ENCODE data around the gene ATRN.
"Not testable (repeated sequence)": the region's sequence is repeated elsewhere in the genome, so short reads cannot be mapped to it uniquely, and the experiment has no call there.

The ATRN gene

GRCh38 chr20:3470627-3471396 lies at the start of gene ATRN:
TSS of gene ATRN (plus strand) at chr20:3471018. CDS start at chr20:3471108, 90 bp downstream.
- no peak for TF ChIP-seq CTCF (IDR thresholded peaks at IDR 0.05; ENCODE audit: insufficient read depth, low read length, missing control alignments)
- POLR2A ChIA-PET = interaction anchor here (0.6 to 1.4 kb wide), 4 partner anchors 9 to 229 kb away, joined by 3 to 6 read pairs (median 4); no protein-coding TSS in a partner anchor
- peak; percentile 19 for DNase-seq (ENCODE audit: low read depth, low spot score)
- peak within 1 kb of the TSS; percentile 87 for H3K4me3 ChIP-seq (ENCODE audit: low read depth, low read length)
- CTCF ChIA-PET = interaction anchor here (0.9 to 1.9 kb wide), 2 partner anchors 10 to 240 kb away, joined by 3 to 7 read pairs; no protein-coding TSS in a partner anchor

DNA sequence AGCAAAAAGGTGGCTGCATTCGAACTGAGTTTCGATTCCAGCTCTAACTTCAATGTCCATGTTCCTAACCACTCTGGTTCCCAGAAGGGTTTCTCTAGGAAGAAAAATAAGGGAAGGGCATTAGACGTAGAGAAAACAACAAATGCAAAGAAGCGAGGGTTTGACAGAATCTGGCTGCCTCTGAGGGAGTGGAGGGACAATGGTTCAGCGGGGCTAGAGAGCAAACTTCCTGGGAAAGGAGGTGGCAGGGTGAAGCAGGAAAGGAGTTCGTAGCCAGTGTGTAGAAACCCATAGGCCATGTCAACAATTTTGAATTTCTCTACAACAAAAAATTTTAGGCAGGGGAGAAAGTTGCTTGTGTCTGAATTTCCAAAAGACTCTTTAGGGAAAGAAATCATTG lies 48.8 kb upstream of the ATRN start:
- no peak overlapping the region for H3K4me3 ChIP-seq (ENCODE audit: low read depth, low read length)
- no peak for DNase-seq (ENCODE audit: low read depth, low spot score)
- CTCF ChIA-PET = no interaction called here
- POLR2A ChIA-PET = interaction anchor here (0.5 kb wide), 1 partner anchor 17 kb away, joined by 4 read pairs; no protein-coding TSS in a partner anchor
- no peak for TF ChIP-seq CTCF (IDR thresholded peaks at IDR 0.05; ENCODE audit: insufficient read depth, low read length, missing control alignments)

DNA sequence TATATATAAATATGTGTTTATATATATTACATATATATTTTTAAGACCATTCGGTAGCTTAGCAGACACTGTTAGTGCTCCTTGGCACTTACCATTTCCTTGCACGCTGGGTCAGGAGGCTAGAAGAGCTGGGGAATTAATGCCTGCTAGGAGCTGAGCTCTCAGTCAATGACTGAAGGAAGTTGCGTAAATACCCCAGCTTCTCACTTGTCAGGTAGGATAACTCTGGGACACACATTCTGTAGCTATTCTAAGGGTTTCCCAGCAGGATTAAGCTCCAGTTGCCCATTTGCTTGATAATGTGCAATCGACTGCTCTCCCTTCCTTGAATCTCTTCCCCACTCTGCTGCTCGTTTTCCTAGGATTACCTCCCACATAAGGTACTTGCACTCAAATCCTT lies 47.7 kb upstream of the ATRN start:
- no peak overlapping the region for H3K4me3 ChIP-seq (ENCODE audit: low read depth, low read length)
- no peak for TF ChIP-seq CTCF (IDR thresholded peaks at IDR 0.05; ENCODE audit: insufficient read depth, low read length, missing control alignments)
- ChIA-PET POLR2A (no interaction called here), CTCF (no interaction called here)
- no peak for DNase-seq (ENCODE audit: low read depth, low spot score)

GRCh38 chr20:3426766-3427165 lies 44.1 kb upstream of the ATRN start:
- POLR2A ChIA-PET; H3K4me3 ChIP-seq (ENCODE audit: low read depth, low read length); DNase-seq (ENCODE audit: low read depth, low spot score): not testable (repeated sequence)
- CTCF ChIA-PET = interaction anchor here (1.6 to 1.7 kb wide), 2 partner anchors 15 to 136 kb away, joined by 4 read pairs; no protein-coding TSS in a partner anchor

DNA sequence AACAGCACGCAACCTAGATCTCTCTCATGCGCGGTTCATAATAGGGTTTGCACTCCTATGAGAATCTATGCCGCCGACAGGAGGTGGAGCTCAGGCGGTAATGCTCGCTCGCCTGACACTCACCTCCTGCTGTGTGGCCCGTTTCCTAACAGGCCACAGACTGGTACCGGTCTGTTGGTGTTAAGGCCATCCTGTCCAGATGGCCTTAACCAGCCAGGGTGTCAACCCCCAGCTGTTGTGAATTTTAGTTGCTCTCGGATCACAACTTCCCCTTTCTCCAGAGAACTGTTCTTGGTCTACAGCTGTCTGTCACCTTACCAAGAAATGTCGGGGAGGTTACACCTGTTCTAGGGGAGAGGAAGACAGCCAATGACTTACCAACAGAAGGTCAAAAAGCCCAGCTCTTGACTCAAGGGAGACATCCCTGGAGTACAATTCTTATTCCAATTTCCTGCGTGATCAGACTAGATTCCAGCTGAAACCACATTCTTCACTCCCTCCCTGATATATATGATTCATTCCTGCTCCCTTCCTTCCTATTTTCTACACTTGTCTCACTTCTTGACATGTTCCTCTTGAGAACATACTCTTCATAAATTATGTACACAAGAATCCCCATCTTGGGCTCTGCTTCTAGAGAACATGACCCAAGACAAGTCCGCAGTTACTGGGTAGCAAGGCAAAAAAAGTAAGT lies 40.3 kb upstream of the ATRN start:
- no peak overlapping the region for H3K4me3 ChIP-seq (ENCODE audit: low read depth, low read length)
- TF ChIP-seq CTCF (IDR thresholded peaks at IDR 0.05; ENCODE audit: insufficient read depth, low read length, missing control alignments) = no peak
- DNase-seq (ENCODE audit: low read depth, low spot score) = no peak
- ChIA-PET CTCF (interaction anchor here (1.0 kb wide), 1 partner anchor 18 kb away, joined by 3 read pairs; no protein-coding TSS in a partner anchor), POLR2A (interaction anchor here (0.5 kb wide), 1 partner anchor 278 kb away, joined by 3 read pairs; no protein-coding TSS in a partner anchor)

DNA sequence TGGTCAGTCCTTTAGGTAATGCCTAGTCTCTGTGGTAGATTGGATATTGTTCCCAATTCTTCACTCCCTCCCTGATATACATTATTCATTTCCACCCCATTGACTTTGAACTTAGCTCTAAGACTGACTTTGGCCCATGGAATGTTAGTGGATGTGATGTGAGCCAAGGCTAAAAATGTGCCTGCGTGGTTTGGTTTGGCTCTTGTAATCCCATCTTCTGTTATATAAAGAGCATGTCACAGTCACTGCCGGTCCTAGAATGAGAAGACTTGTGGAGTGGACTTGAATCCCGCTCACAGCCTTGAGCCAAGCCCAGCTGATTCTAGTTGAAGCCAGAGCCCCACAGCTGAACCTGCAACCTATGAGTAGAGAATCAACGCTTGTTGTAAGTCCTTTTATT lies 39.7 kb upstream of the ATRN start:
- no peak for DNase-seq (ENCODE audit: low read depth, low spot score)
- no peak overlapping the region for H3K4me3 ChIP-seq (ENCODE audit: low read depth, low read length)
- ChIA-PET CTCF (interaction anchor here (1.0 kb wide), 1 partner anchor 19 kb away, joined by 3 read pairs; no protein-coding TSS in a partner anchor), POLR2A (interaction anchor here (0.5 kb wide), 1 partner anchor 278 kb away, joined by 3 read pairs; no protein-coding TSS in a partner anchor)
- no peak for TF ChIP-seq CTCF (IDR thresholded peaks at IDR 0.05; ENCODE audit: insufficient read depth, low read length, missing control alignments)
